M059J (cell line): ENCODE data around the gene VWA3A. TPM values are rescaled to one million over a fixed set of nuclear protein-coding genes. Genes with fewer than 3 reads are reported as not detected.
"Not testable (repeated sequence)": the region's sequence is repeated elsewhere in the genome, so short reads cannot be mapped to it uniquely, and the experiment has no call there.

ENCODE experiments used
- DNase-seq: peaks from one replicate; pipeline ENCODE4 v3.0.0-alpha.2; 2012; ENCODE audit warnings: low read depth
- total RNA-seq: library from RNA; depleted of rRNA; stranded (reverse); fragments of >200 nt; shearing (Covaris generic); gene quantifications from 2 replicates; pipeline ENCODE4 v1.2.3, GENCODE V29; 2014

Gene VWA3A
- total RNA-seq, 1 experiment from 2014 or later: not detected

- not testable (repeated sequence) for DNase-seq
Observed at GRCh38 chr16:22128537-22128936, 36.2 kb downstream of the VWA3A start.

GRCh38 chr16:22130528-22130927 lies 38.2 kb downstream of the VWA3A start:
- no peak for DNase-seq

GRCh38 chr16:22132801-22133200 lies 40.5 kb downstream of the VWA3A start:
- DNase-seq: no peak

- no peak for DNase-seq
Observed at GRCh38 chr16:22138482-22138881, 46.1 kb downstream of the VWA3A start.

GRCh38 chr16:22139008-22139407 lies 46.7 kb downstream of the VWA3A start:
- no peak for DNase-seq

GRCh38 chr16:22139732-22140131 lies 47.4 kb downstream of the VWA3A start:
- no peak for DNase-seq

GRCh38 chr16:22141767-22142166 lies 49.4 kb downstream of the VWA3A start:
- peak; percentile 23 for DNase-seq

GRCh38 chr16:22144520-22144919 lies 52.2 kb downstream of the VWA3A start:
- no peak for DNase-seq

- no peak for DNase-seq
Observed at GRCh38 chr16:22147853-22148252, 55.5 kb downstream of the VWA3A start.

GRCh38 chr16:22151246-22151998 lies 59.1 kb downstream of the VWA3A start:
- no peak for DNase-seq

- DNase-seq: no peak
Observed at GRCh38 chr16:22152316-22152715, 60.0 kb downstream of the VWA3A start.

- DNase-seq: not testable (repeated sequence)
Observed at GRCh38 chr16:22153078-22153477, 60.7 kb downstream of the VWA3A start.

- DNase-seq: no peak
Observed at GRCh38 chr16:22161401-22161800, 69.1 kb downstream of the VWA3A start.

GRCh38 chr16:22161999-22162655 lies 69.8 kb downstream of the VWA3A start, which contains the start of gene SDR42E2:
Gene SDR42E2, plus strand, starts transcription at chr16:22162506. Its CDS starts 3,077 bp downstream, at chr16:22165583.
- DNase-seq: no peak

GRCh38 chr16:22162656-22163009 lies 70.3 kb downstream of the VWA3A start:
- no peak for DNase-seq

- no peak for DNase-seq
Observed at GRCh38 chr16:22163806-22164205, 71.5 kb downstream of the VWA3A start.

- no peak for DNase-seq
Observed at GRCh38 chr16:22164482-22164881, 72.1 kb downstream of the VWA3A start.

GRCh38 chr16:22165508-22166285 lies 73.4 kb downstream of the VWA3A start:
- DNase-seq: no peak

GRCh38 chr16:22171953-22172352 lies 79.6 kb downstream of the VWA3A start:
- DNase-seq: no peak

GRCh38 chr16:22172642-22173041 lies 80.3 kb downstream of the VWA3A start:
- DNase-seq: not testable (repeated sequence)

GRCh38 chr16:22174642-22175041 lies 82.3 kb downstream of the VWA3A start:
- no peak for DNase-seq
